Neural progenitor cell (in vitro differentiated cells): ENCODE data around the gene CENPP. TPM values are rescaled to one million over a fixed set of nuclear protein-coding genes. Genes with fewer than 3 reads are reported as not detected.

Source experiments
- DNase-seq: peaks from one replicate; pipeline ENCODE4 v3.0.0-alpha.2; 2016; ENCODE audit warnings: low spot score
- H2AFZ ChIP-seq: fragments of 200-600 bp; sonication (generic); replicated peaks from 2 replicates; pipeline ENCODE4 v1.6.1; 2016; ENCODE audit warnings: antibody characterized with exemption
- H3F3A ChIP-seq: fragments of 200-600 bp; sonication (generic); 2 replicates; pipeline ENCODE4 v1.6.1; 2016; ENCODE audit warnings: antibody characterized with exemption, low read depth
- H3K27ac ChIP-seq: fragments of 200-600 bp; sonication (generic); 2 replicates; pipeline ENCODE4 v1.5.1; 2016; ENCODE audit warnings: mild to moderate bottlenecking
- H3K27me3 ChIP-seq: fragments of 200-600 bp; sonication (generic); 2 replicates; pipeline ENCODE4 v1.6.1; 2016; ENCODE audit warnings: mild to moderate bottlenecking, moderate library complexity
- H3K36me3 ChIP-seq: fragments of 200-600 bp; sonication (generic); 2 replicates; pipeline ENCODE4 v1.5.1; 2016
- H3K4me1 ChIP-seq: fragments of 200-600 bp; sonication (generic); 2 replicates; pipeline ENCODE4 v1.6.1; 2016; ENCODE audit warnings: mixed run types
- H3K4me2 ChIP-seq: fragments of 200-600 bp; sonication (generic); 2 replicates; pipeline ENCODE4 v1.6.1; 2016
- H3K4me3 ChIP-seq: fragments of 200-600 bp; sonication (generic); 2 replicates; pipeline ENCODE4 v1.5.1; 2016
- H3K79me2 ChIP-seq: fragments of 200-600 bp; sonication (generic); 2 replicates; pipeline ENCODE4 v1.6.1; 2016; ENCODE audit warnings: low read depth
- H3K9ac ChIP-seq: fragments of 200-600 bp; sonication (generic); 2 replicates; pipeline ENCODE4 v1.6.1; 2016
- H3K9me3 ChIP-seq: fragments of 200-600 bp; sonication (generic); 2 replicates; pipeline ENCODE4 v1.5.1; 2016; ENCODE audit warnings: low read depth
- H4K20me1 ChIP-seq: fragments of 200-600 bp; sonication (generic); 2 replicates; pipeline ENCODE4 v1.6.1; 2016; ENCODE audit warnings: low read depth
- H3K27ac Mint-ChIP-seq: 3 replicates; pipeline ENCODE4 v1.8.0; 2021; ENCODE audit warnings: mixed read lengths
- H3K27me3 Mint-ChIP-seq: 2 replicates; pipeline ENCODE4 v1.8.0; 2022; ENCODE audit warnings: low read depth, mild to moderate bottlenecking, inconsistent platforms, moderate library complexity, mixed read lengths; ENCODE audit not compliant: insufficient read depth
- H3K36me3 Mint-ChIP-seq: 3 replicates; pipeline ENCODE4 v1.8.0; 2021; ENCODE audit warnings: mixed read lengths
- H3K4me1 Mint-ChIP-seq: 3 replicates; pipeline ENCODE4 v1.8.0; 2021; ENCODE audit warnings: mixed read lengths
- H3K4me3 Mint-ChIP-seq: 3 replicates; pipeline ENCODE4 v1.8.0; 2021; ENCODE audit warnings: mild to moderate bottlenecking, moderate library complexity, mixed read lengths
- H3K9me3 Mint-ChIP-seq: 3 replicates; pipeline ENCODE4 v1.8.0; 2020; ENCODE audit warnings: mixed read lengths
- EZH2 ChIP-seq: fragments of 200-600 bp; sonication (generic); IDR thresholded peaks from 2 replicates; pipeline ENCODE4 v1.6.1; 2017; ENCODE audit warnings: antibody characterized with exemption, mild to moderate bottlenecking, moderate library complexity
- EZH2phosphoT487 ChIP-seq: fragments of 200-600 bp; sonication (generic); IDR thresholded peaks from 2 replicates; pipeline ENCODE4 v1.6.1; 2017; ENCODE audit warnings: antibody characterized with exemption
- total RNA-seq: library from RNA; depleted of rRNA; stranded (reverse); fragments of >200 nt; gene quantifications from 2 replicates; pipeline ENCODE4 v1.2.3, GENCODE V29; 2015; ENCODE audit warnings: low replicate concordance
- TF ChIP-seq, protein P1 (sequence below): fragments of 200-600 bp; sonication (generic); IDR thresholded peaks from 2 replicates; pipeline ENCODE4 v1.5.1; 2017; ENCODE audit warnings: antibody characterized with exemption, mild to moderate bottlenecking

The CENPP gene
- total RNA-seq, 1 donor from 2014 or later, result 10.7 TPM

DNA sequence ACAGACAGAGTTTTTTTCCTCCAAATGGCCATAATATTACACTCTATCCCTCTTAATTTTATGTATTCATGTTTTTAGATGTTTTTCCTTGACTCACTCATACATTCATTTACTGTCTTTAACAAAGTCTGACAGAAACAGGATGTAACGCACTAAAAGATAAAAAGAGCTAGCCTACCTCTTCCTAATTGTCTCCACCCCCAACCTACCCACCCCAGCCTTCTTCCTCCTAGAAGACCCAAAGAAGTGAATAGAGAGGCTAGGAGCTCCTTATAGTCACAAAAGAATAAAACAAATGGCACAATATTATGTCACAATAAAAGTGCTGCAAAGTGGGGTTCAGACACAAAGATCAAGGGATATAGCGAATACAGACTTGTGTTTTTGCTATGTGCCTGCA lies 1.3 kb upstream of the CENPP start:
- peaks cover 4% of the 10 kb centered on the region for H3F3A ChIP-seq
- TF ChIP-seq EZH2phosphoT487, result no peak
- TF ChIP-seq, protein P1, sequence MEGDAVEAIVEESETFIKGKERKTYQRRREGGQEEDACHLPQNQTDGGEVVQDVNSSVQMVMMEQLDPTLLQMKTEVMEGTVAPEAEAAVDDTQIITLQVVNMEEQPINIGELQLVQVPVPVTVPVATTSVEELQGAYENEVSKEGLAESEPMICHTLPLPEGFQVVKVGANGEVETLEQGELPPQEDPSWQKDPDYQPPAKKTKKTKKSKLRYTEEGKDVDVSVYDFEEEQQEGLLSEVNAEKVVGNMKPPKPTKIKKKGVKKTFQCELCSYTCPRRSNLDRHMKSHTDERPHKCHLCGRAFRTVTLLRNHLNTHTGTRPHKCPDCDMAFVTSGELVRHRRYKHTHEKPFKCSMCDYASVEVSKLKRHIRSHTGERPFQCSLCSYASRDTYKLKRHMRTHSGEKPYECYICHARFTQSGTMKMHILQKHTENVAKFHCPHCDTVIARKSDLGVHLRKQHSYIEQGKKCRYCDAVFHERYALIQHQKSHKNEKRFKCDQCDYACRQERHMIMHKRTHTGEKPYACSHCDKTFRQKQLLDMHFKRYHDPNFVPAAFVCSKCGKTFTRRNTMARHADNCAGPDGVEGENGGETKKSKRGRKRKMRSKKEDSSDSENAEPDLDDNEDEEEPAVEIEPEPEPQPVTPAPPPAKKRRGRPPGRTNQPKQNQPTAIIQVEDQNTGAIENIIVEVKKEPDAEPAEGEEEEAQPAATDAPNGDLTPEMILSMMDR, result no peak
- no peak for TF ChIP-seq EZH2
- peaks cover 15% of the 10 kb centered on the region for H3K4me1 ChIP-seq
- no peak overlapping the region for H3K27ac Mint-ChIP-seq
- H3K9me3 Mint-ChIP-seq, result no peaks in the 10 kb centered on the region
- no peak for DNase-seq
- no peak overlapping the region for H3K27ac ChIP-seq
- peak overlapping the region; percentile 100 for H2AFZ ChIP-seq
- peaks cover 24% of the 10 kb centered on the region for H3K79me2 ChIP-seq
- H3K4me3 ChIP-seq, result peak overlapping the region; percentile 82
- peaks cover under 1% of the 10 kb centered on the region for H3K36me3 ChIP-seq
- peak overlapping the region; percentile 96 for H3K9ac ChIP-seq
- H3K4me3 Mint-ChIP-seq, result peak overlapping the region; percentile 97
- no peaks in the 10 kb centered on the region for H4K20me1 ChIP-seq
- no peaks in the 10 kb centered on the region for H3K27me3 Mint-ChIP-seq
- H3K27me3 ChIP-seq, result no peaks in the 10 kb centered on the region
- peak overlapping the region; percentile 85 for H3K4me2 ChIP-seq
- H3K4me1 Mint-ChIP-seq, result peaks cover 20% of the 10 kb centered on the region
- H3K36me3 Mint-ChIP-seq, result peaks cover 7% of the 10 kb centered on the region
- no peaks in the 10 kb centered on the region for H3K9me3 ChIP-seq

DNA sequence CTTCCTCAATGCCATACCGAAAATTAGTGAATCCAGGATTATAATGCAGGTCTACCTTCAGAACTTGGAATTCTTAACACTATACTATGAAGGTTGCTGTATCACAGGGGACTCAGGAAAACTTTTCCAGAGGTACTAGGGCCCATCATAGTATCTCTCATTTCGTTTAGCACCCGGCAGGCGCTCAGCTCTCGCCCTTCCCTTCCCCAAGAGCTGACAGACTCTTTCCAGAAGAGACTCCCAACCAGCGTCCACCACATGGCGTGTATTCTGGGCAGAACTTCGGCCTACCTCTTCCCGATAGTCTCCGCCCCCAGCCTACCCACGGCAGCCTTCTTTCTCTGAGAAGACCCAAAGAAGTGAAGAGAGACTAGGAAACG lies 874 bp upstream of the CENPP start:
- H4K20me1 ChIP-seq, result no peaks in the 10 kb centered on the region
- H3K4me1 ChIP-seq, result peaks cover 15% of the 10 kb centered on the region
- peaks cover 20% of the 10 kb centered on the region for H3K4me1 Mint-ChIP-seq
- peak overlapping the region; percentile 97 for H3K4me3 Mint-ChIP-seq
- H3K27ac Mint-ChIP-seq, result peak overlapping the region; percentile 100
- TF ChIP-seq, protein P1, result no peak
- TF ChIP-seq EZH2, result no peak
- no peaks in the 10 kb centered on the region for H3K36me3 ChIP-seq
- DNase-seq, result no peak
- H2AFZ ChIP-seq, result peak overlapping the region; percentile 100
- H3K9ac ChIP-seq, result peak overlapping the region; percentile 96
- peak overlapping the region; percentile 82 for H3K4me3 ChIP-seq
- H3K27me3 Mint-ChIP-seq, result no peaks in the 10 kb centered on the region
- peaks cover 5% of the 10 kb centered on the region for H3K36me3 Mint-ChIP-seq
- no peaks in the 10 kb centered on the region for H3K9me3 Mint-ChIP-seq
- peak overlapping the region; percentile 85 for H3K4me2 ChIP-seq
- H3F3A ChIP-seq, result peaks cover 4% of the 10 kb centered on the region
- H3K27me3 ChIP-seq, result no peaks in the 10 kb centered on the region
- H3K27ac ChIP-seq, result no peak overlapping the region
- H3K9me3 ChIP-seq, result no peaks in the 10 kb centered on the region
- peaks cover 24% of the 10 kb centered on the region for H3K79me2 ChIP-seq

DNA sequence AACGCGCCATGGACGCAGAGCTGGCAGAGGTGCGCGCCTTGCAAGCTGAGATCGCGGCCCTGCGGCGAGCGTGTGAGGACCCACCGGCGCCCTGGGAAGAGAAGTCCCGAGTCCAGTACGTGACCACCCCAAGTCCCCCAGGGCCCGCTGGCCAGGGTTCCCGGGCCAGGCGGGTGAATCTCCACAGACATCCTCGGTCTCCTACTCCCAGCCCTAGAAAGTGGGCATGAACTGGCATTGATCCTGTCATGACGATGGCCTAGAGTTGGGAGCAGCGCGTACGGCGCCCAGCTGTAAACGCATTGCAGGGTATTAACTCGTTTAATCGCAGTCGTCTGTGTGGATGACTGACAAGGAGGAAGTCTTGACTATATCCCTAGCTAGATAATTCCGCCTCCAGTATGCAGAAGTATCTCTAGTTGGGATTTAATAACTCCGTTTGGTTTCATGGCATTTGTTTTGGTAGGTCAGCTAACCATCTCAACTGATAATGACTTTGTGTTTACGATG lies 293 bp downstream of the CENPP start:
- H3K4me3 ChIP-seq, result peak overlapping the region; percentile 82
- no peaks in the 10 kb centered on the region for H3K9me3 ChIP-seq
- Mint-ChIP-seq H3K36me3 (peaks cover 2% of the 10 kb centered on the region), H3K27ac (no peak overlapping the region), H3K4me1 (peaks cover 20% of the 10 kb centered on the region), H3K27me3 (no peaks in the 10 kb centered on the region), H3K9me3 (no peaks in the 10 kb centered on the region), H3K4me3 (peak overlapping the region; percentile 97)
- peaks cover 15% of the 10 kb centered on the region for H3K4me1 ChIP-seq
- peaks cover 24% of the 10 kb centered on the region for H3K79me2 ChIP-seq
- DNase-seq, result no peak
- no peak for TF ChIP-seq EZH2phosphoT487
- TF ChIP-seq, protein P1, result no peak
- no peak for TF ChIP-seq EZH2
- H3K9ac ChIP-seq, result peak overlapping the region; percentile 96
- peak overlapping the region; percentile 85 for H3K4me2 ChIP-seq
- no peaks in the 10 kb centered on the region for H4K20me1 ChIP-seq
- no peaks in the 10 kb centered on the region for H3K36me3 ChIP-seq
- H3K27ac ChIP-seq, result no peak overlapping the region
- no peaks in the 10 kb centered on the region for H3K27me3 ChIP-seq
- H3F3A ChIP-seq, result peaks cover 4% of the 10 kb centered on the region
- peak overlapping the region; percentile 100 for H2AFZ ChIP-seq
